CD4-positive, alpha-beta T cell treated with Interleukin-1 beta for 1 hour (primary cell): Measurements from ENCODE around the gene SASS6.
"Not testable (repeated sequence)": the region's sequence is repeated elsewhere in the genome, so short reads cannot be mapped to it uniquely, and the experiment has no call there.

Source experiments
- DNase-seq, 2 donors: peaks; one replicate each; pipeline ENCODE4 v3.0.0-alpha.2; 2020 to 2022

The SASS6 gene

GRCh38 chr1:100101564-100101963 lies 31.2 kb downstream of the SASS6 start:
- no peak for DNase-seq

DNA sequence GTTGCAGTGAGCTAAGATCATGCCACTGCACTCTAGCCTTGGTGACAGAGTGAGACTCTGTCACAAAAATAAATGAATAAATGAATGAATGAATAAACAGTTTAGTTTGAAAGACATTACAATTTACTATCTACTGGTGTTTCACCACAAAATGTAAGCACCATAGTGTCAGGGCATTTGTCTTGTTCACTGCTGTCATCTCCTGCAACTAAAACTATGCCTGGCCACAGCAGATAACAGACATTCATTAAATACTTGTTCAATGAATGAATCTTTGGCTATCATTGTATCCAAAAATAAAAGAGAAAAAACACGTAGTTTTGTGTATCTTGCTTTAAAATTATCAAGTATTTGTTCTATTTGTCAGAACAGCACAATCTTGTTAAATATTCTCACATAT lies 32.5 kb downstream of the SASS6 start:
- no peak for DNase-seq

DNA sequence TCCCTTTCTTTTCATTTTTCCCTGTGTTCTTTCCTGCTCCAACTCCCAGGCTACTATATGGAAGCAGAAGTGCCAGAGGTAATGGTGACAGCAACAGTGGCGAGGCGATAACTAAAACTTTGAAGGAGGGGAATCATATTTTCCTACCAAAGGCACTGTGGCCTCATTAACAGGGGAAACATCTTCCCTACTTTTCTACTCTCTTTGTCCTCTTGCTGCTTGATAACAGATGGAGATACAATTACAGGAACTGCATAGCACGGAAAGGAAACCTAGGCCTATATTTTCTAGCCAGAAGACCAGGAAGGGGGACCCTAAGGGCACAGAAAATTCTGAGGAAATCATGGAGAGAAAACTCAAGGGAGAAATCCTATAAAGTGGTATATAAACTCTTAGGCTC lies 42.3 kb downstream of the SASS6 start:
- no peak for DNase-seq

GRCh38 chr1:100089082-100089481 lies 43.6 kb downstream of the SASS6 start:
- no peak for DNase-seq

DNA sequence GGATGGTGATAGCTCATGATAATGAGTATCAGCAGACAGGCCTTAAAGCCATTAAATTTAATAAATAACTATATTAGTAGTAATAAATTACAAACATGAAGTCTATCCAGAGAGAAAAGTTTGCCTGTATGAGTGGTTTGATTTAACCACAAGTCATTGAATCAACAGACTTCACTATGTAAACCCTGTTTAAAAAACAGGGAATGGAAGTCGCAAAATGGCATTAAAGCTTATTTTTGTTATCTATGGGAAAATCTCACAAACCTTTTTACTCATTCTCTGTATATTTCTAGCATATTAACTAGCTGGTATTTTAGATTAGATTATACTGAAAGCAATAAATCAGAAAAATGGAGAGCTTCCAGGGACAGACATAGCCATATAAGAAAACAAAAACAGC lies 45.3 kb downstream of the SASS6 start:
- no peak for DNase-seq

GRCh38 chr1:100080331-100080730 lies 52.4 kb downstream of the SASS6 start:
- no peak for DNase-seq

DNA sequence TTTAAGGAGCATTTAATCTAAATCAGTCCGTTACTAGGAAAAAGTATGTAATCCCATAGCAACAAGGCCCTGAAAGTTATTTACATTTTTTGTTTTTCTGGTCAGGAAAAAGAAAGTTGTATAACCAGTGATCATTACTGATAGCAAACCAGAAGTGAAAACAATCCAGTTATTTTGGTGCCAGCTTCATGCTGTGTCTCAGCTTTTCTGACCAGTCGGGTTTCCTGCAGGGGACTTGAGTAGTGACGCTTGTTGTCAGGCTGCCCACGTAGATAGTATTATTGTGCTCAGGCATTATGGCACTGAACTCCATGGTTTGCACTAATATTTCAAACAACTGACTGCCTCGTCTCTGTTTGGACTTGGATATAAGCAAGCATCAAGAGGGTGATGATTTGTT lies 55.2 kb downstream of the SASS6 start:
- no peak for DNase-seq

GRCh38 chr1:100076744-100077143 lies 56.0 kb downstream of the SASS6 start:
- DNase-seq: no peak

GRCh38 chr1:100076319-100076718 lies 56.4 kb downstream of the SASS6 start:
- DNase-seq: no peak

GRCh38 chr1:100075773-100076172 lies 57.0 kb downstream of the SASS6 start:
- no peak for DNase-seq

DNA sequence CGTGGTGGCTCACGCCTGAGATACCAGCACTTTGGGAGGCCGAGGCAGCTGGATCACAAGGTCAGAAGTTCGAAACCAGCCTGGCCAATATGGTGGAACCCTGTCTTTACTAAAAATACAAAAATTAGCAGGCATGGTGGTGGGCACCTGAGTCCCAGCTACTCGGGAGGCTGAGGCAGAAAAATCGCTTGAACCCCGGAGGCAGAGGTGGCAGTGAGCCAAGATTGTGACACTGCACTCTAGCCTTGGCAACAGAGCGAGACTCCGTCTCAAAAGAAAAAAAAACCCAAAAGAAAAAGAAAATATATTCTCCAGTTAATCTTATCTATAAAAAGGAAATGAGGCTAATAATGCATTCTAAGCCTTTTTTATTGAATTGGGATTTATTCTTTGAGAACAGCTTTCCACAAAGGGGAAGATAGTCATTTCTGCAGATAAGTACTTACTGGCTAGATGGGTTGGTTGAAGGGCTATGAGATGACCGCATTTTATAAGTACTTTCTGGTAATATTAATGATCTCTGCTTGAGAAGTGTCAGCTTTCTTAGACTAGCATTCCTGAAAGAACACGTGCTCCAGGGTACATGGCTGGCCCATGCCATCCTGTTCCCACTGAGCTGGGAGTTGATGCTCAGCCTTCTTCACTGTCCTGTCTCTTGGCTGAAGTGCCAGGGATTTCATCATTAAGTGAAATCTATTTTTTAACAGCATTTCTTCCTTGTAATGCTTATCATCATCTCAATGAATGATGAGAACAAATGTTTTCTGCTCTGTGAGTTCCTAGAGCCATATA lies 57.9 kb downstream of the SASS6 start:
- DNase-seq: no peak

DNA sequence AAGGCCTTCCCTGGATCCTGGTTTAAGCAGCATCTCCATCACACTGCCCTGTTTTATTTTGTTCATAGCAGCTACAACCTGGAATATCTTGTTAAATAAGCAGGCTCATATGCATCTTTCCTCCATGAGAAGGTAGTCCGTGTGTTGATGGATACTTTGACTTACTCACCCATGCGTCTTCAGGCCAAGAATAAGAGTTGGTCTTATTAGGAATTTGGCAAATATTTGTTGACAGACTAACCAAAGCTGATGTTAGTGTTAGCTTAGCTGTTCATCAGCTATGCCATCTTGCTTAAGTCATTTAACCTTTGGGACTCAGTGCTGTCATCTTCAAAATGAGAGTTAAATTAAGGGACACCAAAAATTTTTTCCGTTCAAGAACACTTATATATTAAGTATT lies 59.2 kb downstream of the SASS6 start:
- no peak for DNase-seq

- no peak for DNase-seq
Measured at GRCh38 chr1:100070201-100070939, 62.4 kb downstream of the SASS6 start.

DNA sequence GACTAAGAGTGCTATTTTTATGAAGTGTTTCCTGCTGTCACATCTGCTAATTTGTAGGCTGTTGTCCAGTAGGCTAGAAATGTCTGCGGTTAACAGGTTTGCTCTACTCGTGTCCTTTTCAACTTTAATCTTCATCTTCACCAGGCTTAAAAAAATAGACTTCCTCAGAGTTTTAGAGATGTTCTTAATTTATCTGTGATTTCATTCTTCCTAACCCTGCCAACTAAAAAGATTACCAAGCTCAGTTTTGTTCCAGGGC lies 66.8 kb downstream of the SASS6 start:
- no peak for DNase-seq

DNA sequence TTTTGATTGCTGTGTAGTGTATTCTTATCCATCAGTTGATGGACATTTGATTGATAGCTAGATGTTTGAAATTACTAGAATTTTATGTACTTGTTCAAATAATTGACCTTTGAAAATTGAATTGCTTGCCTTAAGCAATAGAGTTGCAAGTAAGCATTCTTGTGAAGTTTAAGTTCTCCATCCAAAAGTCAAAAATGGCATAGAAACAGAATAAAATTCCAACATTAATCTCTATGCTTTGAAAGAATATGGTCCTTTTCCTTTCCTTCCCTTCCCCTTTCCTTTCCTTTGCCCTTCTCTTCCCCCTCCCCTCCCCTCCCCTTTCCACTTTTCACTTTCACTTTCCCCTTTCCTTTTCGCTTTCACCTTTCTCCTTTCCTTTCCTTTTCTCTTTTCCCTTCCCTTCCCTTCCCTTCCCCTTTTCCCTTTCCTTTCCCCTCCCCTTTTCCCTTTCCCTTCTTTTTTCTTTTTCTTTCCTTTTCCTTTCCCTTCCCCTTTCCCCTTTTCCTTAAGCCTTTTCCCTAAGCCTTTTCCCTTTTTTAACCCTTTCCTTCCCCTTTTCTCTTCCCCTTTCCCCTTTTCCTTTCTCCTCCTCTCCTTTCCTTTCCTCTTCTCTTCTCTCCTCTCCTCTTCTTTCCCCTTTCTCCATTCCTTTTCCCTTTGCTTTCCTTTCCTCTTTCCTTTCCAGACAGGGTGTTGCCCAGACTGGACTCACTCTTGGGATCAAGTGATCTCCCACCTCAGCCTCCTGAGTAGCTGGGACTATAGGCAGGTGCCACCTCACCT lies 67.4 kb downstream of the SASS6 start:
- no peak for DNase-seq

DNA sequence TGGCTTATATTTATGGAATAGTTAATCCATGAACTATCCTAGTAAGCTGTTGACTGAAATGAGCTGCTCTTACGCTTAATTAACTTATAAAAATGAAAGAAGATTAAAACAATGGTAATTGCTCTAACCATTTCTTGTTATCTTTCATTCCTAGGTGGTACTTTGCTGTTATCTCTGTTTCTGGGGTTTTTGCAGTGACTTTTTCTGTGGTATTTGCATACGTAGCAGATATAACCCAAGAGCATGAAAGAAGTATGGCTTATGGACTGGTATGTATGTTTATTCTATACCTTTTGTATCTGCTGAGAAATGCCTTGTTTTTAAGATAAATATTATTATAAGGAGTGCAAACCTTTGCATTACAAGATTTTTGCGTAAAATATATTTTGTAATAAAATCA lies 71.0 kb downstream of the SASS6 start:
- no peak for DNase-seq

- no peak for DNase-seq
Measured at GRCh38 chr1:100053727-100054126, 79.0 kb downstream of the SASS6 start.

DNA sequence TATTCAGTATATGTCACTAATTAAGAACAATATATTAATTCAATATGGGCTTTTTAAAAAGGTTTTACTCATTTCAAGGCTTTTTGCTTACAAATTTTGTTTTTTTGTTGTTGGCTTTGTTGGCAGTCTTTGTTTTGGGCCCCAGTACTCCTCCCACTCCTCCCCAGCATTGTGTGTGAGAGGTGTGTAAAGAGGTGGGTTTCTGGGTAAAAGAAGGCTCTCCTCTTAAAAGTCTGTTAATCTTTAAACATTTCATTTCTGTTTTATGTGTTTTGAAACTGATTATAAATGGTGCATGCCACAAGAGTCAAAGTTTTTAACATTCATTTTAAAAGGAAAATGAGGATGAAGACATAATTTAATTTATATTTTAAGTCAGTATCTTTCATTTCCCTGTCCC lies 79.6 kb downstream of the SASS6 start:
- DNase-seq: no peak

DNA sequence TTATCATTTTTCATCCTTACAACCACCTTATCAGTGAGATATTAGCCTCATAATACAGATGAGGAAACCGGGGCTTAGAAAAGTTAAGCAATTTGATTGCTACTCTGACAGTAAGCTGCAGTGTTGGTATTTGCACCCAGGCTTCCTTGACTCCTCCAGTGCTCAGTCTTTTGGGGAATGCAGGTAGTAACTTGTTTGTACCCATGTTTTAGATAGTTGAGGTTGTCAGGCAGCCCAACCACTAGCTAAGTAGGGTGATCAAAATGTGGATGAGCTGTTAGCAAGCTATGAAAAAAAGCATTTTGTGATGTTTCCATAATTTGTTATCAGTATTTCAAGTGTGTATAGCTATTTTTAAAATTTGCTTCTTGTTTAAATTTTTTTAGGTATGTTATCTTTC lies 80.8 kb downstream of the SASS6 start:
- no peak for DNase-seq

GRCh38 chr1:100051401-100051800 lies 81.3 kb downstream of the SASS6 start:
- no peak for DNase-seq

- no peak for DNase-seq
Measured at GRCh38 chr1:100050139-100050538, 82.6 kb downstream of the SASS6 start.

DNA sequence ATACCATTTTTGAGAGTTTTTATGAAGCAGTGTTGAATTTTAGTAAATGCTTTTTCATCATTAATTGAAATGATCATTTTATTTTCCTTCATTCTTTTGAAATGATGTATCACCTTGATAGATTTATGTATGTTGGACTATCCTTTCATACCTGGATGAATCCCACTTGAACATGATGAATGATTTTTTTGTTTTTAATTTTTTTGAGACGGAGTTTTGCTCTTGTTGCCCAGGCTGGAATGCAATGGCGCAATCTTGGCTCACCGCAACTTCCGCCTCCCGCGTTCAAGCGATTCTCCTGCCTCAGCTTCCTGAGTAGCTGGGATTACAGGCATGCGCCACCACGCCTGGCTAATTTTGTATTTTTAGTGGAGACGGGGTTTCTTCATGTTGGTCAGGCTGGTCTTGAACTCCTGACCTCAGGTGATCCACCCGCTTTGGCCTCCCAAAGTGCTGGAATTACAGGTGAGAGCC lies 85.5 kb downstream of the SASS6 start:
- not testable (repeated sequence) for DNase-seq

DNA sequence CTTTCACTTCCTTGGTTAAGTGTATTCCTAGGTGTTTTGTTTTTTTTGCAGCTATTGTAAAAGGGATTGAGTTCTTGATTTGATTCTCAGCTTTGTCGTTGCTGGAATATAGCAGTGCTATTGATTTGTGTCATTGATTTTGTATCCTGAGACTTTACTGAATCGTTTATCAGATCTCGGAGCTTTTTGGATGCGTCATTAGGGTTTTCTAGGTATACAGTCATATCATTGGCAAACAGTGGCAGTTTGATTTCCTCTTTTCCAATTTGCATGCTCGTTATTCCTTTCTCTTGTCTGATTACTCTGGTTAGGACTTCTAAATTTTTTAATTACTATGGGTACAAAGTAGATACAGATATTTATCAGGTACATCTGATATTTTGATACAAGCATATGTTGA lies 87.5 kb downstream of the SASS6 start:
- DNase-seq: no peak

- no peak for DNase-seq
Measured at GRCh38 chr1:100039591-100039990, 93.1 kb downstream of the SASS6 start.
